Endodermal cell (in vitro differentiated cells): Measurements from ENCODE around the gene RALGAPA2. TPM values are rescaled to one million over a fixed set of nuclear protein-coding genes. Genes with fewer than 3 reads are reported as not detected.

Experiments
- DNase-seq: peaks from one replicate; pipeline ENCODE4 v3.0.0-alpha.2; 2017
- H3K27ac ChIP-seq: 2 replicates; pipeline ENCODE4 v1.5.1; 2013; ENCODE audit warnings: mild to moderate bottlenecking, low read depth, low read length, moderate library complexity
- H3K27me3 ChIP-seq: 2 replicates; pipeline ENCODE4 v1.6.1; 2013; ENCODE audit warnings: mild to moderate bottlenecking, low read length, moderate library complexity; ENCODE audit not compliant: insufficient read depth, control insufficient read depth, poor library complexity, severe bottlenecking
- H3K36me3 ChIP-seq: 2 replicates; pipeline ENCODE4 v1.7.0; 2013; ENCODE audit warnings: mild to moderate bottlenecking, low read length, moderate library complexity; ENCODE audit not compliant: control insufficient read depth, insufficient read depth
- H3K4me1 ChIP-seq: one replicate; pipeline ENCODE4 v1.7.0; 2013; ENCODE audit warnings: low read length; ENCODE audit not compliant: control insufficient read depth, insufficient read depth
- H3K4me3 ChIP-seq: 2 replicates; pipeline ENCODE4 v1.5.1; 2013; ENCODE audit warnings: mild to moderate bottlenecking, low read length, moderate library complexity
- H3K9ac ChIP-seq: 2 replicates; pipeline ENCODE4 v1.6.1; 2013; ENCODE audit warnings: mild to moderate bottlenecking, low read length, moderate library complexity; ENCODE audit not compliant: poor library complexity, severe bottlenecking; ENCODE audit errors: extremely low read depth
- H3K9me3 ChIP-seq: 2 replicates; pipeline ENCODE4 v1.6.1; 2013; ENCODE audit warnings: mild to moderate bottlenecking, low read length, moderate library complexity; ENCODE audit not compliant: control insufficient read depth
- H3K27ac Mint-ChIP-seq: 2 replicates; pipeline ENCODE4 v1.8.0; 2020; ENCODE audit warnings: mixed read lengths
- H3K27me3 Mint-ChIP-seq: 2 replicates; pipeline ENCODE4 v1.8.0; 2021; ENCODE audit warnings: mild to moderate bottlenecking, mixed read lengths; ENCODE audit not compliant: insufficient read depth
- H3K36me3 Mint-ChIP-seq: 2 replicates; pipeline ENCODE4 v1.8.0; 2020; ENCODE audit warnings: low read depth, mixed read lengths
- H3K4me1 Mint-ChIP-seq: 2 replicates; pipeline ENCODE4 v1.8.0; 2020; ENCODE audit warnings: mixed read lengths
- H3K4me3 Mint-ChIP-seq: 2 replicates; pipeline ENCODE4 v1.8.0; 2020; ENCODE audit warnings: mild to moderate bottlenecking, moderate library complexity, mixed read lengths
- H3K9me3 Mint-ChIP-seq: 2 replicates; pipeline ENCODE4 v1.8.0; 2020; ENCODE audit warnings: mild to moderate bottlenecking, mixed read lengths
- CTCF ChIP-seq: fragments of 200-600 bp; sonication (generic); conservative IDR thresholded peaks from 2 replicates; pipeline ENCODE4 v1.5.0; 2021; ENCODE audit warnings: antibody characterized with exemption, mild to moderate bottlenecking
- WGBS, 2 experiments: methylation state at CpG; one replicate each; pipeline versions ENCODE4 v1.1.5 to v1.1.7; 2013; ENCODE audit warnings: missing lambda C conversion rate in 2 of 2, mixed read lengths in 1 of 2; ENCODE audit not compliant: insufficient coverage in 1 of 2, insufficient read length in 1 of 2; 5-methylcytosine and 5-hydroxymethylcytosine counted together
- total RNA-seq, 2 donors: library from RNA; stranded (reverse); fragmentation: NEBNext Ultra II Directional in 1 of 2; extraction: Animal tissue kit (Norgen Biotek cat#: 25700) in 1 of 2; gene quantifications; 2 replicates in 1 of 2; 3 replicates in 1 of 2; pipeline ENCODE4 v1.2.1, GENCODE V29; 2021

The RALGAPA2 gene
- total RNA-seq, 2 donors from 2014 or later, result 19.5 to 24.6 TPM

GRCh38 chr20:20628314-20628713, 84.1 kb downstream of the RALGAPA2 start:
- TF ChIP-seq CTCF, result no peak
- Histone ChIP-seq H3K27ac (no peak overlapping the region), H3K36me3 (peaks cover 11% of the 10 kb centered on the region), H3K4me3 (no peak overlapping the region), H3K27me3 (no peaks in the 10 kb centered on the region), H3K4me1 (no peaks in the 10 kb centered on the region), H3K9me3 (no peaks in the 10 kb centered on the region), H3K9ac (no peak overlapping the region)
- no peaks in the 10 kb centered on the region for H3K4me1 Mint-ChIP-seq
- H3K9me3 Mint-ChIP-seq, result no peaks in the 10 kb centered on the region
- DNase-seq, result no peak
- peaks cover 20% of the 10 kb centered on the region for H3K36me3 Mint-ChIP-seq
- no peaks in the 10 kb centered on the region for H3K27me3 Mint-ChIP-seq
- no peak overlapping the region for H3K4me3 Mint-ChIP-seq
- WGBS, 2 experiments, result 94 to 100% methylated on average over 1 to 2 of the region's 2 CpGs
- no peak overlapping the region for H3K27ac Mint-ChIP-seq

- Histone ChIP-seq H3K9ac (no peak overlapping the region), H3K4me3 (no peak overlapping the region), H3K27ac (no peak overlapping the region), H3K9me3 (no peaks in the 10 kb centered on the region), H3K4me1 (no peaks in the 10 kb centered on the region), H3K36me3 (peaks cover 11% of the 10 kb centered on the region), H3K27me3 (no peaks in the 10 kb centered on the region)
- no peaks in the 10 kb centered on the region for H3K27me3 Mint-ChIP-seq
- H3K9me3 Mint-ChIP-seq, result no peaks in the 10 kb centered on the region
- no peak overlapping the region for H3K4me3 Mint-ChIP-seq
- no peak for DNase-seq
- no peak overlapping the region for H3K27ac Mint-ChIP-seq
- TF ChIP-seq CTCF, result no peak
- H3K36me3 Mint-ChIP-seq, result peaks cover 15% of the 10 kb centered on the region
- WGBS, 2 experiments, result 85 to 88% methylated on average over 4 of the region's 4 CpGs
- H3K4me1 Mint-ChIP-seq, result no peaks in the 10 kb centered on the region
These were observed 85.0 kb downstream of the RALGAPA2 start for GRCh38 chr20:20627471-20627870.

- no peaks in the 10 kb centered on the region for H3K4me1 Mint-ChIP-seq
- Histone ChIP-seq H3K9ac (no peak overlapping the region), H3K4me3 (no peak overlapping the region), H3K4me1 (no peaks in the 10 kb centered on the region), H3K27me3 (no peaks in the 10 kb centered on the region), H3K27ac (no peak overlapping the region), H3K9me3 (no peaks in the 10 kb centered on the region), H3K36me3 (peaks cover 14% of the 10 kb centered on the region)
- no peak for DNase-seq
- H3K27ac Mint-ChIP-seq, result no peak overlapping the region
- no peaks in the 10 kb centered on the region for H3K27me3 Mint-ChIP-seq
- WGBS, 2 experiments, result 83 to 95% methylated on average over 1 to 2 of the region's 2 CpGs
- no peaks in the 10 kb centered on the region for H3K9me3 Mint-ChIP-seq
- H3K4me3 Mint-ChIP-seq, result no peak overlapping the region
- peaks cover 6% of the 10 kb centered on the region for H3K36me3 Mint-ChIP-seq
- TF ChIP-seq CTCF, result no peak
These were observed 87.5 kb downstream of the RALGAPA2 start for GRCh38 chr20:20624914-20625313.
